Peyer's patch (tissue), 4 donors: ENCODE data around the gene VTI1A. TPM values are rescaled to one million over a fixed set of nuclear protein-coding genes. Genes with fewer than 3 reads are reported as not detected.

Experiments
- DNase-seq, 3 donors: peaks; one replicate each; pipeline ENCODE4 v3.0.0-alpha.2; 2017 to 2019
- H3K27ac ChIP-seq, 4 donors: fragments of 200-600 bp; sonication (generic); one replicate each; pipeline ENCODE4 v1.5.1; 2016 to 2019
- H3K27me3 ChIP-seq, 2 donors: fragments of 200-600 bp; sonication (generic); one replicate each; pipeline ENCODE4 v1.5.1; 2019
- H3K36me3 ChIP-seq, 3 donors: fragments of 200-600 bp; sonication (generic); one replicate each; pipeline ENCODE4 v1.5.1; 2016 to 2019
- H3K4me1 ChIP-seq, 4 donors: fragments of 200-600 bp; sonication (generic); one replicate each; pipeline ENCODE4 v1.5.1; 2016 to 2019
- H3K4me3 ChIP-seq, 4 donors: fragments of 200-600 bp; sonication (generic); 1 replicate in 3 of 4; 2 replicates in 1 of 4; pipeline ENCODE4 v1.5.1; 2016 to 2019; ENCODE audit warnings: mild to moderate bottlenecking in 1 of 4
- H3K9me3 ChIP-seq, 4 donors: fragments of 200-600 bp; sonication (generic); one replicate each; pipeline ENCODE4 v1.5.1; 2016 to 2019; ENCODE audit warnings: mild to moderate bottlenecking in 1 of 4
- POLR2A ChIP-seq, 2 donors: fragments of 450-650 bp; IDR thresholded peaks; one replicate each; pipeline ENCODE4 v1.5.1; 2017; ENCODE audit warnings: antibody characterized with exemption in 2 of 2, mild to moderate bottlenecking in 2 of 2, moderate library complexity in 2 of 2
- total RNA-seq, 4 donors: library from RNA; depleted of rRNA; stranded (reverse); fragments of >200 nt; gene quantifications; one replicate each; pipeline ENCODE4 v1.1.0, GENCODE V29; 2016
- TF ChIP-seq, protein P1 (sequence below), 6 experiments: fragments of 450-650 bp in 4 of 6; fragments of 200-600 bp in 2 of 6; sonication (generic) in 1 of 6; IDR thresholded peaks; one replicate each; pipeline ENCODE4 v1.5.1; 2017 to 2019; ENCODE audit warnings: antibody characterized with exemption in 6 of 6, mild to moderate bottlenecking in 3 of 6, moderate library complexity in 1 of 6

The VTI1A gene
- total RNA-seq, 4 donors from 2014 or later = 97.2 to 710 (median 170) TPM

DNA sequence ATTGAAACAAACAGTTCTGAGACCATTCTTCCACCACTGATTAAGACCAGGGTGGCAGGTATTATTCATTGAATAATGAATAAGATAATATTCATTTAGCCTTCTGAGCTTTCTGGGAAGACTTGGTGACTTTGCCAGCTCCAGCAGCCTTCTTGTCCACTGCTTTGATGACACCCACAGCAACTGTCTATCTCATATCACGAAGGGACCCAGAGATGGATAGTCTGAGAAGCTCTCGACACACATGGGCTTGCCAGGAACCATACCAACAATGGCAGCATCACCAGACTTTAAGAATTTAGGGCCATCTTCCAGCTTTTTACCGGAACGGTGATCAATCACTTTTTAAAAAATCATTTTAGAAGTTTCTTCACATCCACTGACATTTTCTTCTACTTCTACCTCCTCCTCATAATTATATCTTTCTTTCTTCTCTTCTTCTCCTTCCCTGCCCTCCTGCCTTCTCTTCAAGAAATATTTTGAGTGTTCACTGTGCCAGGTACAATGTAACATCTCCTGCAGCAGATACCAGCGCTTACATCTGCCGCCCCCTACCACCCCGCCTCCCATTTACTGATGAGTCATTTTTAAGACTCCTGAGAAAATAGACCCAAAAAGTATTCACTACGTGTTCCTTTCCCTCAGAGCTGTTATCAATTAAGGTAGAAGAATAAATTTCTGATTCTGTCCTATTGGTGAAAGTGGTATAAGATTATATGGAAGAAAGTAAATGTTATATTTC is 101.7 kb downstream of the VTI1A start:
- no peaks in the 10 kb centered on the region for H3K27me3 ChIP-seq
- H3K9me3 ChIP-seq = no peaks in the 10 kb centered on the region
- DNase-seq = no peak
- TF ChIP-seq, protein P1, sequence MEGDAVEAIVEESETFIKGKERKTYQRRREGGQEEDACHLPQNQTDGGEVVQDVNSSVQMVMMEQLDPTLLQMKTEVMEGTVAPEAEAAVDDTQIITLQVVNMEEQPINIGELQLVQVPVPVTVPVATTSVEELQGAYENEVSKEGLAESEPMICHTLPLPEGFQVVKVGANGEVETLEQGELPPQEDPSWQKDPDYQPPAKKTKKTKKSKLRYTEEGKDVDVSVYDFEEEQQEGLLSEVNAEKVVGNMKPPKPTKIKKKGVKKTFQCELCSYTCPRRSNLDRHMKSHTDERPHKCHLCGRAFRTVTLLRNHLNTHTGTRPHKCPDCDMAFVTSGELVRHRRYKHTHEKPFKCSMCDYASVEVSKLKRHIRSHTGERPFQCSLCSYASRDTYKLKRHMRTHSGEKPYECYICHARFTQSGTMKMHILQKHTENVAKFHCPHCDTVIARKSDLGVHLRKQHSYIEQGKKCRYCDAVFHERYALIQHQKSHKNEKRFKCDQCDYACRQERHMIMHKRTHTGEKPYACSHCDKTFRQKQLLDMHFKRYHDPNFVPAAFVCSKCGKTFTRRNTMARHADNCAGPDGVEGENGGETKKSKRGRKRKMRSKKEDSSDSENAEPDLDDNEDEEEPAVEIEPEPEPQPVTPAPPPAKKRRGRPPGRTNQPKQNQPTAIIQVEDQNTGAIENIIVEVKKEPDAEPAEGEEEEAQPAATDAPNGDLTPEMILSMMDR (IDR thresholded peaks at IDR 0.05) = no peak
- no peak for TF ChIP-seq POLR2A (IDR thresholded peaks at IDR 0.05)
- no peak overlapping the region for H3K4me3 ChIP-seq
- H3K4me1 ChIP-seq = no peaks in the 10 kb centered on the region
- H3K36me3 ChIP-seq = no peaks in the 10 kb centered on the region
- no peak overlapping the region for H3K27ac ChIP-seq

DNA sequence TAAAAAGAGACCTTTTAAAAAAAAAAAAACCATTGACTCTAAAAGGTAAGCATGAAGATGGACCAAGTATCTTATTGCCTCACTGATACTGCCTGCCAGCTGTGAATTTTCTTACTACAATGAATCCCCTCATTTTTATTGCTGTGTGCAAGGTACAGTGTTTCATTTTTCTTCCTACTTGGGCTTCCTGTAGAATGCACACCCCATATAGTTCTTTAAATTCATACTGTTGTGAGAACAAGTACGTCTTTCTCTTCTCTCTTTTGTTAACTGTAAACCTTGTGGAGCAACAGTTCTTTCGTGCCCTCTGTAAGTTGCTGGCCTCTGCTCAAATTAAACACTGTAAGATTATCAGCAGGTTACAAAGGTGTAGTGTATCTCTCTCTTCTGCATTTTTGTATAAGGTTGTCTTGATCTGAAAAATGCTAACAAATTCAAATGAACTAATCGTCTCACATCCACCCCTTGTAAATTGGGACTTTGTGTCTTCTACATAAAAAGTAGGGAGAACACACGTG is 105.6 kb downstream of the VTI1A start:
- no peak for DNase-seq
- H3K27me3 ChIP-seq = no peaks in the 10 kb centered on the region
- H3K36me3 ChIP-seq = no peaks in the 10 kb centered on the region
- H3K4me3 ChIP-seq = no peak overlapping the region
- H3K4me1 ChIP-seq = no peaks in the 10 kb centered on the region
- H3K9me3 ChIP-seq = no peaks in the 10 kb centered on the region
- no peak overlapping the region for H3K27ac ChIP-seq
- TF ChIP-seq POLR2A (IDR thresholded peaks at IDR 0.05) = no peak
- TF ChIP-seq, protein P1 (IDR thresholded peaks at IDR 0.05) = no peak

DNA sequence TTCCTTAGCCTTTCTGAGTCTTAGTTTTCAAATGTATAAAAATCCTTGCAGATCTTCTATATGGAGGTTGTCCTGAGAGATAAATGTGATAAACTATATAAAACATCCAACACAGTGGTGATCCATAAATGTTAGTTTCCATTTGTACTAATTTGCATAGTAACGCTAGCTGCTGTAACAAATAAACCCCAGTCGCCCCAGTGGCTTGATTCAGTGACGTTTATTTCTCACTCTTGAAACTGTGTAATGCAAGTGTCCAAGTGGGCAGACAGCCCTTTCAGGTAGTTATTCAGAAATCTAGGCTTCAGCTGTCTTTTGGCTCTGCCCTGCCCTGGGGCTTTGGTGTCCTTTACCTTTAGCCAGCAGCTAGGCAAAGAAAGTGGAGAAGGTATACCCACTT is 106.3 kb downstream of the VTI1A start:
- Histone ChIP-seq H3K27me3 (no peaks in the 10 kb centered on the region), H3K4me3 (no peak overlapping the region), H3K36me3 (no peaks in the 10 kb centered on the region), H3K9me3 (no peaks in the 10 kb centered on the region), H3K4me1 (no peaks in the 10 kb centered on the region), H3K27ac (no peak overlapping the region)
- no peak for TF ChIP-seq POLR2A (IDR thresholded peaks at IDR 0.05)
- TF ChIP-seq, protein P1 (IDR thresholded peaks at IDR 0.05) = no peak
- no peak for DNase-seq

DNA sequence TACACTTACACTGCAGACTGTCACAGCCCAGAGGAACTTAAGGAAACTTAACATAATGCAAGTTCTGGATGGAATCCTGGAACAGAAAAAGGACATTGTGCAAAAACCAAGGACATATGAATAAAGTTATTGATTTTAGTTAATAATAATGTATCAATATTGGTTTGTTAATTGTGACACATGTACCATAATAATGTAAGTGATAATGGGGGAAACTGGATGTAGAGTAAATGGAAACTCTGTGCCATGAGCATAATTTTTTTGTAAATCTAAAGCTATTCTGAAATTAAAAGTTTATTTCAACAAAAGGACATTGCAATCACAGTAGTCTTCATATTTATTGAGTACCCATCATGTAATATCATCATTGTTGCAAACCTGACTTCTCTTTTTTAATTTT is 107.2 kb downstream of the VTI1A start:
- H3K36me3 ChIP-seq = no peaks in the 10 kb centered on the region
- H3K9me3 ChIP-seq = no peaks in the 10 kb centered on the region
- no peaks in the 10 kb centered on the region for H3K27me3 ChIP-seq
- H3K4me1 ChIP-seq = no peaks in the 10 kb centered on the region
- TF ChIP-seq, protein P1 (IDR thresholded peaks at IDR 0.05) = no peak
- no peak for TF ChIP-seq POLR2A (IDR thresholded peaks at IDR 0.05)
- no peak overlapping the region for H3K27ac ChIP-seq
- no peak overlapping the region for H3K4me3 ChIP-seq
- no peak for DNase-seq

DNA sequence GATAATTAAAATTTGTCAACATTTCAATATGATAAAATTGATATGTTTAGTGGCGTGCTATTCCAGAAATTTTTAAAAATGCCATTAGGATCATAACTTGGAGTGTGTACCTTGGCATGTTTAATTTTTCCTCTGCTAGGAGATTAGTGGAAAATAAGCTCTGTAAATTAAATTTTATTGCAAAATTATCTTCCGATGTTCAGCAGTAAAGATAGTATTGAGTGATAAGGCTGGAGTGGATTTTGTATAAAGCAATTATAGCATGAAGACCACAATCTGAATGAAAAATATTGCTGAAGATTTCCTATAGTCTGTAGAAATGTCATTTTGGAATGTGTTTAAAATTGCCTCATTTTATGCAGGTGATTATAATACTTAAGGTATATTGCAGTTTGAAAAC is 110.2 kb downstream of the VTI1A start:
- Histone ChIP-seq H3K36me3 (no peaks in the 10 kb centered on the region), H3K4me3 (no peak overlapping the region), H3K27ac (no peak overlapping the region), H3K27me3 (no peaks in the 10 kb centered on the region), H3K9me3 (no peaks in the 10 kb centered on the region), H3K4me1 (no peaks in the 10 kb centered on the region)
- TF ChIP-seq POLR2A (IDR thresholded peaks at IDR 0.05) = no peak
- TF ChIP-seq, protein P1 (IDR thresholded peaks at IDR 0.05) = no peak
- DNase-seq = no peak
